ENCODE data around the gene TMEM187.

The TMEM187 gene

GRCh38 chrX:153955228-153955732, 17.3 kb upstream of the TMEM187 start:
- no peak for DNase-seq

DNA sequence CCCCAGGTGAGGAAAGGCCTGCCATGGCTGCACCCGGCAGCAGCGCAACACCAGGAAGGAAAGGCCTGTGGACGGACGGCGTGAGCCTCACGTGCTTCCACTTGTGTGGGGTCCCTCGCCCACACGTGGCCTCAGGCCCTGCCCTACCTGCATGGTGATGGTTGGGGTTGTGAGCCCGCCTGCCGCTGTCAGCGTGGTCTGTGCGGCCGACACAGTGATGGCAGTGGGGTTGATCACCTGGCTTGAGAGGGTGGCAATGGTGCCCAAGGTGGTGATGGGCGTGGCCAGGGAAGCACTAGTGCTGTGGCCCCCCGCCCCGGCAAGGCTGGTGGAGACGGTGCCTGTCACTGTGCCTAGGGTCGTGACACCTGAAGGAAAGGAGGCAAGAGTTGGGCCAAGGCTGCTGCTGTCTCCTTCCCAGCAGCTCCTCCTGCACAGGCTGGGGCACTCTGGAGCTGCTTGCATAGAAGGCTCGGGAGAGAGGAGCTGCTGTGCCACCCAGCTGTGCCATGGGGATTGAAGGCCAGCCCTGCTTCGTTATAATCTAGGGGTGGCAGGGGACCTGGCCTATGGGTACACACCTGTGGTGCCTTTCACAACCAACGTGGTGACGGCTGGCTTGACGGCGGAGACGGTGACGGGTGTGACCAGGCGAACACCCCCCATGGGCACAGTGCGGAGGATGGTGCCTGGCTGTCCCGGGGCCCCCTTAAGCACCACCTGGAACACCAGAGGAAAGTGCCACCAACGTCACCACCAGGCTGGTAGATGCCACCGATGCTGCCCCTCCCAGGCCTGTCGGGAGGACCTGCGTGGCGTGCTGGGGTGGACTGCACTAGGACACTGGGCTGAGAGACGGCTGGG, 16.3 kb upstream of the TMEM187 start:
- DNase-seq, result no peak

DNA sequence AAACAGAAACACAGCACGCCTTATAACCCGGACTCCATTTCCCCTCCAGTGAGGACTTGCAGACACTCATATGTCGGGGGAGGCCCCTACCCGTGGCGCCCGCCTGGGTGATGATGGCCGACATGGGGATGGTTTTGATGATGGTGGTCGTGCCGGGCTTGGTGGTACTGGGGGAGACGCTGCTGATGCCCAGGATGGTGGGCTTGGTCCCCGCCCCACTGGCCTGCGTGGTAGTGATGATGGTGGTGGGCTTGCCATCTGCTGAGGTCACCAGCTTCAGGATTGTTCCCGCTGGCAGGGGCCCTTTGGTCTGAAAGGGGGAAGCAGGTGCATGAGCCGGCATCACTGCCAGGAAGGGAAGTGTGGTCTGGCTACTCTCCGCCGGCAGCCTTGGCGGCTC, 15.3 kb upstream of the TMEM187 start:
- no peak for DNase-seq

- no peak for DNase-seq
Measured at GRCh38 chrX:153958605-153959004, 13.9 kb upstream of the TMEM187 start.

GRCh38 chrX:153959649-153960048, 12.9 kb upstream of the TMEM187 start:
- no peak for DNase-seq

- no peak for DNase-seq
Measured at GRCh38 chrX:153960077-153960476, 12.5 kb upstream of the TMEM187 start.

DNA sequence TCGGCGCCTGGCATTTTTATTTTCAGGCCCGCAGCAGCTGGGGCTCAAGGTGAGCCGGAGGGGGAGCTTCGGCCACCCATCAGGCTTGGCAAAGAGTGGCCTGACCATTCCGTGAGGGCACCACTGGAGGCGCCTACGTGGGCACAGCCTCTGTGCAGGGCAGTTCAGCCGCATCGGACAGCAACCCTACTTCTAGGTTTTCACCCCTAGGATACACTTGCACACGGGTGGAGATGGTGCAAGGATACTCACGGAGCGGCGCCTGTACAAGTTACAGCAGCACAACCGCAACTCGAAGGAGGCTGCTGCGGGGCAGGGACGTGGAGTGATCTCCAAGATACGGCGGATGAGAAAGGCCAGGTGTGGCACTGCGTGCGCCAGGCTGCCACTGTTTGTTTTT, 11.8 kb upstream of the TMEM187 start:
- no peak for DNase-seq

- DNase-seq, result no peak
Measured at GRCh38 chrX:153961292-153961691, 11.3 kb upstream of the TMEM187 start.

GRCh38 chrX:153963546-153963945, 9.0 kb upstream of the TMEM187 start:
- DNase-seq, result no peak

GRCh38 chrX:153964105-153964504, 8.4 kb upstream of the TMEM187 start:
- no peak for DNase-seq

- no peak for DNase-seq
Measured at GRCh38 chrX:153965406-153965805, 7.1 kb upstream of the TMEM187 start.

DNA sequence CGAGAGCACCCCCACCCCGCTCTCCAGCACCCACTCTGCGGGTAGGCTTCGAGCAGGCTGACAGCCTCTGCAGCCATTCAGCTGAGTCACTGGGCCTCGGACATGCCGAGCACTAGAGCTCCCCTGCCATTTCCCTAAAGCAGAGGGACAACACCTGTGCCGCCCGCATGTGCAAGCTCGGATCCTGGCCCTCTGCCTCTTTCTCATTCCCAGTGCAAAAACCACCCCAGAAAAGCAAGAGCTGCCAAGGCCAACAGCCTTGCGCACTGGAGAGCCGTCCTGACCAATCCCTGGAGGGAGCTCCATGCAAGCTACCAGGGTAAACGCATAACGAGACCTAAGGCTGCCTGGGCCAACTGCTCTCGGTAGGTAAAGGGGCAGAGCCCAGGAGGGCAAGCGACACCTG, 6.3 kb upstream of the TMEM187 start:
- DNase-seq, result no peak

DNA sequence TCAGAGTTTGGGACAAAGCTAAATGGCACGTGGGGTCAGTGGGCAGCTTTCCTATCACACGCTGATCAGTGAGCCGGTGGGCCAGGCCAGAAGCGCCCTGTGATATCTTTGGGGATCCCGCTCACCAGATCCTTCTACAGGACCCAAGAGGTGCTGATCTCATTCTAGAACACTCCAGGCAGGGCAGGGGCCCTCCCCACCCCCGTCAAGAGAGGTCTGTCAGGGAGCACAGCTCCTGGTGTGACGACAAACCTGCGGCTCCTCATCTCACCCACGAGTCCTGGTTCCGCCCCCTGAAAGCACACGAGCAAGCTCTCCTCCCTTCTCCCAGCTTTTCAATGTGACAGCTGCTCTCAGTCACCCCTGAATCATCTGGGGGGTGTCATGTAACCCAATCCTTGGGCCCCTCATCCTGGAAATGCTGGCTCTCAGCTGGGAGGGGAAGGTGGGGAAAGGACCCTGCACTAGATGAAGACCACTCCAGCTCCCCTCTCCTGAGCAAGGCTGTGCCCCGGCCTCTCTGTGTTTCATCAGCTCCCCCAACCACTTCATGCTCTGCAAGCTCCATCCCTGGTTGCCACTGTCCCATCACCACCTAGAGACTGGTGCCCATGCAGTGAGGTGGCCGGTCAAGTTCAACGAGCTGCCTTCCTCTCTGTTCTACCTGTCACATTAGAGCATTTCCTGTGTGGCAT, 5.6 kb upstream of the TMEM187 start:
- DNase-seq, result no peak

GRCh38 chrX:153967536-153968224, 4.9 kb upstream of the TMEM187 start:
- DNase-seq, result no peak

- no peak for DNase-seq
Measured at GRCh38 chrX:153968255-153968654, 4.3 kb upstream of the TMEM187 start.

DNA sequence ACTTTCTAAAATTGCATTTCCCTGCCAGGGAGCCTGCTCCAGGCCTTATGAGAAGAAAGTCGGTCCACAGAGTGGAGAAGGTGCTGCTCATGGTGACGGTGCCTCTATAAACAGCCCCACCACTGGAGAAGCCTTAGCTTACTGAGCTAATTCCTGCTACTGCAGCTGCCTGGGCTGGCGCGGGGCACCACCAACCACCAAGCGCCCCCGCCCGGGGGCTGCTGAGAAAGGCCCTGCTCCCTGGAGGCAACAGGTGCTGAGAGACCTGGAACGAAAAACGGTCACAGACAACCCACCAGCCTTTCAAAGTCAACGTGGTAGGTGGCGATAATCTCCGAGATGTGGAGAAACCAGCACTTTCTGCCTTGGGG, 3.8 kb upstream of the TMEM187 start:
- DNase-seq, result no peak

DNA sequence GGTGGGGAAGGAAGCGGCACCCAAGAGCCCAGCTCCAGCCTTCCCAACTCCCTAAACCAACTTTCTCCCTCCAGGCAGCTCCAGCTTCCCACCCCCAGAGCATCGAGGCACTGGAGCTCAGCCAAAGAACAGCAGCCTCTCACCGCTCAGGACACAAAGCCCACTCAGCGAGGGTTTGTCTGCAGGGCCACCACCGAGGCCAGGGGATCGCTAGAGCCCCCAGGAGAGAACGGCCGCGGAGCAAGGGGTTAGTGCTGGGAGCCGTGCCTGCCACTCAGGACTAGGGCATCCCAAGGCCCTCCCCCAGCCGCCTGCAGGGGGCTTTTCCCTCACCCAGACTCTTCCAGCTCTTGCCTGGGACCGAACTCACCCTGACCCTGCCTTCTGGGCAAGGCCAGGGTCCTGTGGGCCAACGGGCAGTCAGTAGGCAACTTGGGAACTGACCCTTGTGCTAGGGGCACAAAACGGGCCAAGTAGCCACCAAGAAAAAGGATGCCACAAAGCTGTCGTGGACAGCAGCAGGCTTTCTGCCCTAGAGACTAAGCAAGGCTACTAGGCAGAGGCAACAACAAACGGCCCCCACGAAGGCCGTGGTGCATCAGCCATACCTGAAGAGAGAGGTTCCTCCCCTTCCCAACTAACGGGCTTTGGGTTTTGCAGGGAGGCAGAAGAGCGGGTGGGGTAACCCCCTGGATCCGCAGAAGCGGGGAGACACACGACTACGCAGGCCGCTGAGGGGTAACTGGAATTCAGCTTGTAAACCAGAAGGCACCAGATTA, 3.2 kb upstream of the TMEM187 start:
- no peak for DNase-seq

- DNase-seq, result no peak
Measured at GRCh38 chrX:153969904-153970356, 2.6 kb upstream of the TMEM187 start.

- DNase-seq, result no peak
Measured at GRCh38 chrX:153970357-153971123, 2.0 kb upstream of the TMEM187 start.

DNA sequence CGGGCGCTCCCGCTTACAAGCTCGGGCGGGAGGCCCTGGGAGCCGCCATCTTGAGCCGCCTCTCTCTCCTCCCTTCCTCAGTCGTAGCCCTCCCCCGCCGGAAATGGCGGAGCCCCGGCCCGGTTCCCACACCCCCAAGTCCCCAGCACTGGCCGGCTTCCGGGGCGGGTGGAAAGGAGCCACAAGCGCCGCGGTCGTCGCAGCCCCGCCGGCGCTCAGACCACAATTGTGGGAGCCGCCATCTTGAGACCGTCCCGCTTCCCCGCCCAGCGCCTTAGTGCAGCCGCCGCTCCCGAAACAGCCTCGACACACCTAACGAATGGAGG, 1.5 kb upstream of the TMEM187 start:
- peak; percentile 86 for DNase-seq

DNA sequence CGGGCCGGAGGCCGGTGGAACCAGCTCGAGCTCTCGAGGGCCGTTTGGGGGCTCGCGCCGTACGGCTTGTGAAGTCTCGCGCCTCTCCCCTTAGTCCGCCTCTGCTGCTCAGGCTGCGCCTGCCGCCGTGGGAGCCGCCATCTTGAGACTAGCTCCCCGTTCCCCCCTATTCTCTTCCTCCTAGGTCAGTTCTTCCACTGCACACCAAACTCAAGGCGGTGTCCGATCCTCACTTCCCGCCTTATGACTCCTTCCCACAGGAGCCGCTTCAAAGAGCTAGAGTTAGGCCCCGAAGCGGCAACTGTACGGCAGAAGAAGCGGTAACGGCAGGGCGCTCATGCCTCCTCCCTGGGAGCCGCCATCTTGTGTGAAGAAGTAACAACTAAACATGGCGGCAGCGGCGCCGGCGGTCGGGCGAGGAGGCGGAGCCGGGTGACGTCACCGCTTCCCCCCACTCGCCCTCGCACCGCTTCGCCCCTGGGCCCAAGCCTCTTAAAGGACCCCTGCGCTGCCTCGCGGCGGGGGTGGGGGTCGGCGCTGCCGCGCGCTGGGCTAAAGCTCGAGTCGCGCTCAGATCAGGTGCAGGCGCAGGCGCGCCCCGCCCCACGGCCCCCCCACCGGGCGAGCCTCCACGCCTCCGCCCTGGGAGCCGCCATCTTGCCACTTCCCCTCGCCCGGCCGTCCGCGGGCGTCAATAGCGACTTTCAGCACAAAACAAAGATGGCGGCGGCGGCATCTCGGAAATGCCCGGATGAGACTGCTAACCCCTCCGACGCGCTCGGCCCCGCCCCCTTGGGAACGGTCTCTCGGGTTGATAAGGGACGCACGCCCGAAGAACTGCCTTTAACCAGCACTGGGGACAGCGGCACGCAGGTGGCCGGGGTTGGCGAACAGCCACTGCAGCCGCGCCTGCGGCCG, 845 bp upstream of the TMEM187 start, which contains the start of gene HCFC1:
Gene HCFC1, minus strand, starts transcription at position 369 of the 918 bp plus-strand sequence. CDS start 978 bp downstream, outside the sequence.
- peak; percentile 88 for DNase-seq

Data from T-helper 9 cell (primary cell).